Left ventricle myocardium inferior (tissue), 1 donor: ENCODE results near the gene KIF1C. TPM values are rescaled to one million over a fixed set of nuclear protein-coding genes. Genes with fewer than 3 reads are reported as not detected.

Experiments used
- DNase-seq: peaks from one replicate; pipeline ENCODE4 v3.0.0-alpha.2; 2020
- H3K27ac ChIP-seq: fragments of 200-600 bp; replicated peaks from 2 replicates; pipeline ENCODE4 v1.8.0; 2021
- H3K27me3 ChIP-seq: fragments of 200-600 bp; 2 replicates; pipeline ENCODE4 v1.8.0; 2021; ENCODE audit warnings: low read depth
- H3K36me3 ChIP-seq: fragments of 200-600 bp; 2 replicates; pipeline ENCODE4 v1.8.0; 2021
- H3K4me1 ChIP-seq: fragments of 200-600 bp; 2 replicates; pipeline ENCODE4 v1.8.0; 2021
- H3K4me3 ChIP-seq: fragments of 200-600 bp; 2 replicates; pipeline ENCODE4 v1.8.0; 2021; ENCODE audit warnings: mild to moderate bottlenecking, moderate library complexity
- H3K9me3 ChIP-seq: fragments of 200-600 bp; replicated peaks from 2 replicates; pipeline ENCODE4 v1.8.0; 2021
- intact Hi-C: fragments of 100-400 bp; cut with micrococcal nuclease; formaldehyde crosslinking; loops from one replicate; pipeline ENCODE4 v1.11.0; 2022
- long read RNA-seq: library from polyadenylated mRNA; unstranded; transcript quantifications from one replicate; pipeline ENCODE4 v2.0.0, GENCODE V29; 2021
- total RNA-seq: library from RNA; stranded (reverse); fragmentation: NEBNext Ultra II Directional; extraction: Animal tissue kit (Norgen Biotek cat#: 25700); gene quantifications from one replicate; pipeline ENCODE4 v1.2.1, GENCODE V29; 2021
- TF ChIP-seq, protein P1 (sequence below): fragments of 200-600 bp; IDR thresholded peaks from 2 replicates; pipeline ENCODE4 v1.8.0; 2021; ENCODE audit warnings: antibody characterized with exemption, mild to moderate bottlenecking, borderline replicate concordance
- donor health status: DM: no; HTN: yes; CAD: no; lungs with severe emphysema.

KIF1C gene
- total RNA-seq, result 686 TPM
- long read RNA-seq, full-length matches to known transcripts, result 1,315 of 1,984 reads
- long read RNA-seq, partial matches to known transcripts, result 526 of 1,984 reads
- long read RNA-seq, other reads (novel, unspliced or antisense), result 143 of 1,984 reads

DNA sequence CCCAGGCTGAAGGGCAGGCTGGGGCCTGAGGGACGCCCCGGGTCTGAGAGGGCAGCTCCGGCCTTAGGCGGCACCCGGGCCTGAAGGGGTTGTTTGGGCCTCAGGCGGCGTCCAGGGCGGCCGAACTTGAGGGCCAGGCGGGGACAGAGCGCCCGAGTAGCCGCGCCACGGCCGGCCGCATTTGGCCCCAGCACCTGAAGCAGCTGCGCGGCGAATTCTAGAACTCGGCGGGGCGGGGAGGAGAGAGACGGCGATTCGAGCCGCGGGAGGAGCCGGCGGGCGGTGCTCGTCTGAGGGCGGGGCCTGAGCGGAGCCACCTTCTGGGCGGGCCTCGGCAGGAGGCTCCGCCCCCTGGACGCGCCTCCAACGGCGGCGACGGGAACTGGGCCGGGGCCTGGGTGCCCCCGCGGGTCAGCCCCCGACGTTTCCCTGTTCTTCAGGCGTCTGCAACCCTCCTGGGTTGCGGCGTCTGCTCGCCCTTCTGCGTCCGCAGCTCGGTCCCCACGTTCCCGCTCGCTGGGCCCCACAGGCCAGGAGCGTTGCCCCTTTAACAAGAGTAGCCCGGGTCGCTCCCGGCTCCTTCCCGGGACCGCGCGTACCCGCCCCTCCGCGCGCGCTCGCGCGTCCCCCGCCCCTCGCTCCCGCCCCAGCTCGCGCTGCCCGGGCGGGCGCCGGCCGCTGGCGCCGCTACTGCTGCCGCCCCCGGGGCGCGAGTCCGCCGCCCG, at the start of gene KIF1C, which contains the start of gene INCA1:
Gene KIF1C (plus strand): TSS at position 649 of the 725 bp plus-strand sequence. CDS start 2,297 bp downstream, outside the sequence.
Gene INCA1 (minus strand): TSS at position 221 of the 725 bp plus-strand sequence. CDS start 3,085 bp downstream, outside the sequence.
- Histone ChIP-seq H3K4me1 (peaks cover 54% of the 10 kb centered on the region), H3K9me3 (no peaks in the 10 kb centered on the region), H3K36me3 (peaks cover 16% of the 10 kb centered on the region), H3K27me3 (no peaks in the 10 kb centered on the region), H3K4me3 (peak within 1 kb of the TSS; percentile 92), H3K27ac (peak within 1 kb of the TSS; percentile 96)
- DNase-seq, result peak; percentile 95
- TF ChIP-seq, protein P1, sequence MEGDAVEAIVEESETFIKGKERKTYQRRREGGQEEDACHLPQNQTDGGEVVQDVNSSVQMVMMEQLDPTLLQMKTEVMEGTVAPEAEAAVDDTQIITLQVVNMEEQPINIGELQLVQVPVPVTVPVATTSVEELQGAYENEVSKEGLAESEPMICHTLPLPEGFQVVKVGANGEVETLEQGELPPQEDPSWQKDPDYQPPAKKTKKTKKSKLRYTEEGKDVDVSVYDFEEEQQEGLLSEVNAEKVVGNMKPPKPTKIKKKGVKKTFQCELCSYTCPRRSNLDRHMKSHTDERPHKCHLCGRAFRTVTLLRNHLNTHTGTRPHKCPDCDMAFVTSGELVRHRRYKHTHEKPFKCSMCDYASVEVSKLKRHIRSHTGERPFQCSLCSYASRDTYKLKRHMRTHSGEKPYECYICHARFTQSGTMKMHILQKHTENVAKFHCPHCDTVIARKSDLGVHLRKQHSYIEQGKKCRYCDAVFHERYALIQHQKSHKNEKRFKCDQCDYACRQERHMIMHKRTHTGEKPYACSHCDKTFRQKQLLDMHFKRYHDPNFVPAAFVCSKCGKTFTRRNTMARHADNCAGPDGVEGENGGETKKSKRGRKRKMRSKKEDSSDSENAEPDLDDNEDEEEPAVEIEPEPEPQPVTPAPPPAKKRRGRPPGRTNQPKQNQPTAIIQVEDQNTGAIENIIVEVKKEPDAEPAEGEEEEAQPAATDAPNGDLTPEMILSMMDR, result peak; percentile 47
- intact Hi-C loops, result no loop called here

DNA sequence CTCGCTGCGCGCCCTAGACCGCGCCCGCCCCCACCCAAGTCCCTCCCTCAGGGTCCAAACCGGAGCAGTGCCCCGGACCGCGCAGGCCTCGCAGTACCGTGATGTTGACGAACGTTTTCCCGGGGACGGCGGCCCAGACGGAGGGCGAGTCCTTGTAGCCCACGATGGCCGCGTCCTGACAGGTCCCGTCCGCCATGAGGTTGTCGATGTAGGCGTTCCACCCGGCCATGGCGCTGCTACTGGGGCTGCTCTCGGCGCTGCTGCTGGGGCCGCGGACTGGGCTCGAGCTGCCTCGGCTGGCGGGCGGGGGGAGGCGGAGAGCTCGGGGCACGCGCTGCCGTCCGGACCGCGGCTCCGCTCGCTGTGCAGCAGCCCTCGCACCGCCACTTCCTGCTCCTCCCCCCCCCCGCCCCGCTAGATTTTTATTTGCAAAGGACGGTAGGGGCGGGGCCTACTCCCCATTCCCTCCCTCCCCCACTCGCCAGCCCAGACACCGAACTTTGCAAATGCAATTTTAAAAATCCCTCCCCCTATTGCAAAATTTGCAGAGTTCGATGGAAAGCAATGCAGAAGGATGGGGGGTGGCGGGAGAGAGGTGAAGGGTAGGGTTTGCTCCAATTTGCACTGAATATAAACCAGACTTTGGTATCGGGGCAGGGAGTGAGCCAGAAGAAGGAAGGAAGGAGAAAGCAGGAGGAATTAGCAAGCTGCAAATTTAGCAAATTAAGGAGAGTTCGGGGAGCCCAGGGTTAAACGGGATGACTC, 49.4 kb upstream of the KIF1C start, which contains the start of gene PFN1:
Gene PFN1 (minus strand): TSS at position 365 of the 765 bp plus-strand sequence. CDS start 136 bp downstream, at position 229.
- peak within 1 kb of the TSS; percentile 100 for H3K27ac ChIP-seq
- intact Hi-C loops, result no loop called here
- no peaks in the 10 kb centered on the region for H3K9me3 ChIP-seq
- no peaks in the 10 kb centered on the region for H3K27me3 ChIP-seq
- H3K4me1 ChIP-seq, result peaks cover 84% of the 10 kb centered on the region
- peak; percentile 93 for DNase-seq
- peaks cover 34% of the 10 kb centered on the region for H3K36me3 ChIP-seq
- TF ChIP-seq, protein P1, result no peak
- peak within 1 kb of the TSS; percentile 99 for H3K4me3 ChIP-seq

DNA sequence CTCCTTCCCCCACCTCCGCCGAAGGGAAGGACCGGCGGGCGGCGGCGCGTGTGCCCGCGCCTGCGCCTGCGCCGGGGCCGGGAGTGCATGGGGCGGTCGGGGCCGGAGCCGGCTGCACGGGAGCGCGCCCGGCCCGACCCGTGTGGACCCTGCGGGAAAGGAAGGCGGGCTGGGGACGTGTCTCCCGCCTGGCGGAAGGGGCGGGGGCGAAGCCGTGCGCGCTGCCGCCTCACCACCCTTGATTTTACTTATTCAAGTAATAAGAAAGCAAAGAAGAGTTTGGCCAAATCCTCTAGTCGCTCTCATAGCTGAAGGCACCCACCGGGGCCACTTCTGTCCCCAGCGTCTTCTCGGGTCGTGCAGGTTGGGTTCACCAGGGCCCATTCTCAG, 48.8 kb upstream of the KIF1C start:
- no peaks in the 10 kb centered on the region for H3K27me3 ChIP-seq
- H3K36me3 ChIP-seq, result peaks cover 29% of the 10 kb centered on the region
- intact Hi-C loops, result no loop called here
- H3K27ac ChIP-seq, result peak overlapping the region; percentile 100
- TF ChIP-seq, protein P1, result no peak
- peaks cover 84% of the 10 kb centered on the region for H3K4me1 ChIP-seq
- H3K9me3 ChIP-seq, result no peaks in the 10 kb centered on the region
- H3K4me3 ChIP-seq, result peak overlapping the region; percentile 99
- DNase-seq, result peak; percentile 87

DNA sequence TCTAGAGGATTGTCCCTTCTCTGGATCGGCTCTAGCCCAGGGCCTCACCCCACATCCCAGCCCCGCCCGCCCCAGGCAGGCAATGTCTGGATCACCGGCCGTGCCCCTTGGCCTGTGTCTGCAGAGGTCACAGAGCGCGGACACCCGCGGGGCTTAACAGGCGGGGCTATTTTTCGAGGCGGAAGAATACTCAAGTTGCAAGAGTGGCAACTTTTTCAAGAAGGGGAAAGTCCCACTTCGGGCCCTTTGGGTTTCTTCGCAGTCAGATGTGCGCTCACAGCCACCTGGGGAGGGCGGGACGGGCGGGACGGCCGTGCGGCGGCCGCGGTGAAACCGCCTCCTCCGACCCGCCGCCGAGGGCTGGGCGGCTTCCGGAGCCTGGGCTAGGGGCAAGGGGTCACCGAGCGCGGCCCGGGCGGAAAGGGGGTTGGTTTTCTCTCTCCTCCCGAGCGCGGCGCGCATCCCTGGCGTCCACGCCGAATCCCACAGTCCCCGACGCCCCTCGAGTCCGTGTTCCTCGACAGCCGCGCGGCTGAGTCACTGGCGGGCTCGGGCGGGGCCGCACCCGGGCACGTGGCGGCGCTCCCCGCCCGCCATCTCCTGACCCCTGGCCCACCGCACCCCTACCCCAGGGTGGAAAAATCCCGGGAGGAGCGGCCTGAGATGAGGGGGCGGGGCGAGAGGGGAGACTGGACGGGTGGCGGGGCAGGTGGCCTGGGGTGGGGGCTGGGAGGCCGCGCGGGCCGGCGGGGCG, 48.3 kb upstream of the KIF1C start:
- Histone ChIP-seq H3K9me3 (no peaks in the 10 kb centered on the region), H3K4me3 (peak overlapping the region; percentile 99), H3K27me3 (no peaks in the 10 kb centered on the region), H3K4me1 (peaks cover 79% of the 10 kb centered on the region), H3K27ac (peak overlapping the region; percentile 100), H3K36me3 (peaks cover 23% of the 10 kb centered on the region)
- intact Hi-C loops, result no loop called here
- peak; percentile 75 for DNase-seq
- TF ChIP-seq, protein P1, result no peak
